NCI-H1092 treated with DMSO at 0.1 percent for 48 hours (cell line): Measurements from ENCODE around the gene MAP7D3.

Experiments
- DNase-seq: peaks from one replicate; lab custom pipeline; 2025; lab: John Stamatoyannopoulos, UW

MAP7D3 gene

DNA sequence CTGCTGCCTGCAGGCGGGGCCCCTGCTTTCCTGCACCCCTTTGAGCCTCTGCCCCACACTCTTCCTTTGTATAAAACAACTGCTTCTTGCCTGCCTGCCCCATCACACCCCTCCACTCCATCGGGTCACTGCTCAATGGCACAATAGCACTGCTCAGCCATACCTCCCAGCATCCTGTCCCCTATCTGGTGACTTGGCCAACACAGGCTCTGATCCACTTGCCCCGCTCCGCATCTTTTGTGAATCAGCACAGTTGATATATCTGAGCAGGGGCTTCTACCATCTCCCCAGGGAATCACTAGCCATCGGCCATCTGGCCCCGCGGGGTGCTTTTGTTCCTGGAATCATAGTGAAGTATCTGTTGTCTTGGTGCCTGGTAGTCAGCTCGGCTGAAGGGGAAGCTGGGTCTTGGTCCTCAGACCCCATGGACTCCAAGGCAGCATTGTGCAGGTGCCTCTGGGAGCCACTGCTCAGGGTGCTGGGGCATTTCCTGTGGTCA lies 45.3 kb downstream of the MAP7D3 start:
- no peak for DNase-seq

DNA sequence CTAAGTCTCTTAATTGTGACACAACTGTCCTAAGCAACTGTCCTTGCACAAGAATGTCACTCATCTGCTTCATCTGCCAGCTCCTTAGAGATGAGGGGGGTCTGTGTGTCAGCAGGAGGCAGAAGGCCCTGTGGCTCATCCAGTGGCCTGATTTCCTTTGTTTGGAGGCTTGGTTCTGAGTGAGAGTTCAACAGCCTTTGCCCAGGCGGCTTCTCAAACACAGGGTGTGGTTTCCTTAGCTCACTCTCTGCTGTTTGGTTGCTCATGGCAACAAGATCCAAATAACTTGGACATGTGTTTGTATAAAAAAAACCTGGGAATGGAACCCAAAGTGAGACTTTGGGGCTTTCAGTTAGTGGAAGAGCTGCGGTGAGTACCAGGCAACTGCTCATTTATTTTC lies 46.6 kb downstream of the MAP7D3 start:
- DNase-seq, result no peak

DNA sequence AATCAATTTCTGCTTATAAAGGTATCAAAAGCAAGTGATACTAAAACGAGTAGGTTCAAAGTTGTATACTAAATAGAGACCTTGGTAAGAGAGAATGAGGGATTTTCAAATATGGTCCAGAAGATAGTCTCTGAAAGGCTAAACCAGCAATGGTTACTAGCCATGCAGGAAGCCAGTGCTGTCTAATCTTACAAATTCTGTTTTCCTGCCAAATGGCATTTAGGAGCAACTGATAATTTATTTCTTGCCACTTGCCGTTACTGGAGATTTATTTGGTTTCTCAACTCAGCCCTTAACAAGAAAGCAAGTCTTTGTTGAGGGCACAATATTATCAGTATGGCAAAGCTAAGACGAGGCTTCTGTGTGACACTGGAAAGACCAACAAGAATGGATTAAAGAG lies 47.2 kb downstream of the MAP7D3 start:
- DNase-seq, result no peak

DNA sequence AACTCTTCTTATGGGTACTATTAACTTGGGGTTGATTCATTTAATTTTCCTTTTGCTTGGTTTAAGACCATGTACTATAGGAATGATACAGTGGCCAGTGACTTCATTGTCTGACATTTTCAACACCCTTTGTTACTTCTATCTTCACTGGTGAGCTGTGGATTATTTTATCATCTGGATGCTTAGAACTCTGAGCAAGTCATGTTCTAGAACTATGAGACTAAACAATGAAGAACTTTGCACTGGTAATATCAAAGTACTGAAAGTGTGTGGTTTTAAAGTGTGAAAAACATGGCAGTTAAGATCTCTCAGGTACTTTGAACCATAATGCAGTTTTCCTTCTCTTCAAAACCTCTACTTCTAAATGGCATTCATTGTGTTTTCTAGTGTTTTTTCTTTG lies 47.8 kb downstream of the MAP7D3 start:
- DNase-seq, result no peak

DNA sequence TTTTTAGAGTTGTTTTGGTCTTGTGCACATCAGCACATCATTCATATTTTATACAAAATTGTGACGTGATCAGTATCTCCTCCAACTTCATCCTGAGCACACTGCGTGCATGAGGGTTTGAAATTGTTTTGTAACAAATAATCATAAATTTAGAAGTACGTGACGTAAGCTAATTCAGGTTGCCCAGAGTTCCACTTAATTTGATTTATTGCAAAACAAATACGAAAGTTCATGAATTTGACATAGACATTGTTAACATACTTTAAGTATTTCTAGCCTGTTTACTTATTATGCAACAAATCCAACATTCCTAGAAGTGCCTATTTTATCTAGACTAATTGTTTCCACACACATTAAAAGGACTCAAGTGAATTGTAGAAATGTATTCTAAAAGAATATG lies 48.3 kb downstream of the MAP7D3 start:
- DNase-seq, result no peak

DNA sequence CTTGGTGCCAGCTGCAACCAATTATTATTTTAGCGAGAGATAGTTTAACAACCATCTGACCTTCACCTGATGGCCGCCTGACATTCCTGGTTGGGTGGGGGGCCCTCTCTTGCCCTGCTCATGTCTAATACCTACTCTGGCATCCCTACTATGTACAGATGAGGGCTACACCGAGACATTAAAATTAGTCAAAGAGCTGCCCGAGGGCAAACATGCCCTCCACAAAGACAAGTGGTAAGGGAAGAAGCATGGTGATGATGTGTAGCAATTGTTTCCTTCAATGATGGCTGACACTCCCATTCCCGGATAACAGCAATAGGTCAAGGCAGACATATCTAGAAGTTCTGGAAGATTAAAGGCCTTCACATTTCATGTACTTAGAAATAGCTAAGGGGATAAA lies 49.6 kb downstream of the MAP7D3 start:
- DNase-seq, result no peak

DNA sequence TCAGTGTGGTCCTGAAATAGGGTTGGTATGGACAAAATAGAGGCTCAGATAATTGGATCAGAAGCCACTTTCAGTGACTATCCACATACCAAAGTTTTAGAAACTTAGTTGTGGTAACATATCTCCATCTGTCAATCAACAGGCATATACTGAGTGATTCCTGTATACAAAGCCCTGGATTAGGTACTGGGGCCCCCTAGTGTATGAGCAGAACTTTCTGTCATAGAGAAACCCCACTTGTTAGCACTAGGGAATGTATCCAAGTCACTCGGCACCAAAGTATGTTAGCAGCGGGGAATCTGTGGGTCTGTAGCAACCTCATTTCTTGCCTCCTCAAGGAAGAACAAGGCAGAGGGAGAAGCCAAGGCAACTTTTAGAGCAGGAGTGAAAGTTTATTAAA lies 50.7 kb downstream of the MAP7D3 start:
- DNase-seq, result no peak

DNA sequence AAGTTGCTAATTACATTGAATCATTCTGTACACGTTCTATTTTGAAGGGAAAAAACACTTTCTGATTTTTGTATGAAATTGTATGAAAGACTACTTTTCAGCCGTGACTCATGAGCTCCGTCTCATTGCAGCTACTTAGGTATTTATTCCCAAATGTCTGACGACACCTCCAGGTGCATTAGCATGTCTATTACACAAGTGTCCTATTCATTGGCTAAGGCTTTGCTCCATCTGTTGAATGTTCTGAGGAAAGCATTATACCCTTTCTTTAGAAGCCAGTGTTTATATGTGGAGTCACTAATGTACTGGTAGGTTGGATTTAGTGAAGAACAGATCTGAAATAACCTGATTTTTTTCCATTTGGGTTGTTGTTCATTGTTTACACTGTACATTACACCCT lies 51.8 kb downstream of the MAP7D3 start:
- no peak for DNase-seq

DNA sequence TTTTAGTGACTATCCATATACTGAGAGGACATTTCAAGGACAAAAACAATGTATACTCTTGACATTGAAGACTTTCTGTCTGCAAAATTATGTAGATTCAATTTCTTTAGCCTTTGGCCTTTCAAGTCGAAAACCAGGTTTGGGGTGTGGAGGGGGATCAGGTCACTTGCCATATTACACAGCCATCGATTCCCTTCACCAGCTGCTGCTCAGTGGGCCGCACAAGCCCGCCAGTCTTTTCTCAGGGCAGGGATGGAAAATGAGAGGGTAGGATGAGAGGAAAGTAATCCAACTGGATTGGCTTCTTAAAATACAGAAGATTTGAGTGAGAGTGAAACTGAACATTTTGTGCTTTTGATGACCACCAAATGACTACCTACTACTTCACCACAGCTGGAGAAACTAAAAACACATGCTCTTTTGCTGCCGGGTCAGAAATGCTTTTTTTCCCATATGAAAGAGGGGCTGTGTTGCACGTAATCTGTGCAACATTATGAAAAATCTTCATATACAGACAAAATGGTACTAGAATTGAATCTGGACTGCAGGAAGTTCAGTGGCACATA lies 52.4 kb downstream of the MAP7D3 start:
- no peak for DNase-seq

DNA sequence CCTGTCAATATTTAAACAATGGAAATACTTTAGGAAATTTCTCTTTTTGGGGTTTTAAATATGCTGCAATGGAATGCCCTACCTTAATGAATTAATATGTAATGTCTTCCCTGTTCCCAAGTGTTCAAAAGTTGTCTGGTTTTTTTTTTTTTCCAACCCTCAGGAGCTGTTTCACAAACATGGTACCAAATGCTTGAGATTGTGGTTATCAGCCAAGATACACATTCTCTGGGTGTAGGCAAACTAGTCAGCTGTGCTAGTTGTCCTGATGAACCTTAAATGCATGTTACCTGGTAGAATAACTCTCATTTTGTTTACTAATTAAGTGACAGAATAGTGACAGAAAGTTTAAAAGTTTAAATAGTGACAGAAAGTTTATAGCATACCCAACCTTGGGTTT lies 53.2 kb downstream of the MAP7D3 start:
- no peak for DNase-seq

DNA sequence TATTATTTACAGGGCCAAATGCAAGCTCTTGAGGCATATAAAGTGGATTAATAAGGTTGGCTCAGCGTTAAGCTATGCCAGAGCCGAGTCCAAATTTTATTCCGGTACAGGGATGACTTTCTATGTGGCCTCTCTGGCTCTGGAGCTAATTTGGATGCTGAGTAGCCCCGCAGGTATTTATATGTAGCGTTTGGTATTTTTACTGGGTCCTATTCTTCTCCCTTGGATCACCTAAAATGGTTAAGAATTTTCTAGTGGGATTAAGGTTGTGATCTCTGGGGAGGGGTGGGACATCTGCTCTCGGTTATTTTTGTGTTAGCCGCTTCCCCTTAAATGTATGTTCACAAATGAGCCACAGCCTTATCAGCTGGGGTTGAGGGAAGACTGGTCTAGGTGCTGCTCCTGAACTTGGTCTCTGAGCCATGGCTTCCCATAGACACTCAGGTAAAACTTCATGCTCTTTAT lies 54.5 kb downstream of the MAP7D3 start:
- DNase-seq, result no peak

DNA sequence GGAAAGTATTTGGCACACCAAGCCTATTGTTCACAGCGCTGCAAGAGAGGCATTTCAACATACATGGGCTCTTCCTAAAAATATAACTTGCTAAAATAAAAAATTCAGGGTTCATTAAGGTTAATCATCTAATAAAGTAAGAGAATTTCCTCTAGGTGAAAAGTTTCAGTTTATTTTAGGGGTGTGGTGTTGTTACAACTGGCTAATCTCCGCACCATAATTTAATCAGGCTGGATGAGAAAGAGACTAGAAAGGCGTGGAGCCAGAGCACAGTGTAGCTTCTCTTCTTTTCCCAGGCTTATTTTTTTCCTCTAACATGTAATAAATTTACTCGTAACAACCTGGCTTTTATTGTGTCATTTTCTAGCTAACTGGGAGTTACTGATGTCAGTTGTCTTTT lies 56.0 kb downstream of the MAP7D3 start:
- no peak for DNase-seq

DNA sequence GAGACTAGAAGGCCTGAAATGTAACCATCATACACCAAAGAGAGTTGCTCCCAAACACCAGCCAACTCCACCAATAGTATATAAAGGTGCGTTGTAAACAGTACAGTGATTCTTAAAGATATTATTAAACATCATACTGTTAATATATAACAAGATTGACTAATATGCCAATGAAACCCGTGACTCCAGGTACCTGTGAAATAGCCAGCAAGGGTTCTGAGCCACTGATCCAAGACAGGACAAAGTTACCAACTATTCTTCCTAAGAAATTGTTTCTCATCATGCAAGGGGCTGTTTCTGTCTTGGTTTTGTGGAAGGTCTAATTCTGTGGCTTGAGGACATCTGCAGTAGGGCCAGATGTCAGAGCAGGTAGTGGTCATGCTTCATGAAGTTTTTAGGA lies 56.7 kb downstream of the MAP7D3 start:
- no peak for DNase-seq

DNA sequence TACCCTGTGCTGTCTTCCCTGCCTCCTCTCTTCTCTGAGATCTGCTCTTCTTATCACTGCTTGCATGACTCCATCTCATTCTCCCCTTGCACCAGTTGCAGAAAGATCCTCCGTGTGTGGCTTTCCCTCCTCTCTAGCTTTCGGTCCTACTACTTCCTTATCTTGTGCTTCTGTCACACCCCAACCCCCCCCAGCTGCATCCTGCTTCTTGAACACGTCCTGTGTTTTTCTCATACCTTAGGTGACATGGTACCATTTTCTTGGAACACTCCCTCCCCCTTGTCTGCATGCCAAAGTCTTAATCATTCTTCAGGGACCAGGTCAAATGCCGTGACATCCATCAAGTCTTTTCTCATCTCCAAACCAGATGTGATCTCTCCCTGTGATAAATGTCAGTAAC lies 57.4 kb downstream of the MAP7D3 start:
- DNase-seq, result no peak

DNA sequence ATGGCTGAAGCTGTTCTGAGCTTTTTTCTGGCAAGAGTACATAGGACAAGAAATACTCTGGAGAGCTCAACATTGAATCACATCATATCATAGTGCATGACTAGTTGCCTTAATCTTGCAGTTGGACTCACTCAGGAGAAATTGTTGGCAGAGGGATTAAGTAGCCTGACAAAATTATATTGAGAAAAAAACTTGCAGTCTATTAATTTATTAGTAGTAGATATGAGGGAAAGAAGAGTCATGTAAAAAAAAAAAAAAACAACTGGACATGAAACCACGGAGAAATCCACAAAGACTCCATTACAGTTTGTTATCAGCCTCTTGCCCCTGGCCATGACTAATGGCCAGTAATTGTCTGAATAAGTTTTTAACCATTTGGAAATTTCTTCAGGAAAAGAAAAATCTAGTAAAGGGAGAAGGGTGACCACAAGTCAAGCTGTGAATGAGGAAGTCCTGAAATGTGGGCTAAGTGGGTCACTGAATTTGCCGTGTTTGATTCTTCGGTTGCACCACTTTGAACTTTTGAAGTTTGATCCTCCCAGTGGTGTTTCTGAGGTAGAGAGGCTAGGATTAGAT lies 58.3 kb downstream of the MAP7D3 start:
- no peak for DNase-seq

DNA sequence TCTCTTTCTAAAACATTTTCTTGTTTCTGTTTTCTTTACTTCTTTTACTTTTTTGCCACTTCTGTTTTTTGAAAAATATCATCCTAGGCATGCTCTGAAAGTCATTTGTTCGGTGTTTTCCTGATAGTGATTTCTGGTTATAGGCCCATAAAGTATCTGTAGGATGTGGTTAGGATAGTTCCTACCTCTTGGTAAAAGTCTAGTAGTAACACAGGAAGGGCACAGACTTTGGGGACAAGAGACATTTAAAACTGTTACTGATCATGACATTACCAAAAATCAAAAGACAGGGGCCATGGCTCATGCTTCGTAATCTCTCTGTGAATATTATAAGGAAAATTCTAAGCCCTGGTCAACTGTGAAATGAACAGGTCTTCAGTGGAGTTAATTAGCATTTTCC lies 59.1 kb downstream of the MAP7D3 start:
- no peak for DNase-seq

DNA sequence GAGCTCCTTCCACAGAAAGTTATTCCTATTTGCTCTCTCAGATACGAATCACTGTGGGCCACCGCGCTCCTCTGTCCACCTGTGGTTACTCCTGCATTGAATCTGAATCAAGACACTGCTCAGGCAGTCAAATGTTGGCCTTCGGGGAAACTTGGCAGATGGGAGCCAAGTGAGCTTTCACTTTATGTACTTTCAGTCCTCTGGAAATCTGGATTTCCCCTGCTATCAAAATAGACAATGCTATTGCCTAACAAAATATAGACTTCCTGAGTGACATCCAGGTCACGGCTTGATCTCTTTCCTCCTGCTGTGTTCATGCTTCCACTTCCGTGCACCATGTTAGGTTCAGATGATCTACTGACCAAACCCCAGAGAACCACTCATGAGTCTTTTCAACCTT lies 60.0 kb downstream of the MAP7D3 start:
- DNase-seq, result no peak

DNA sequence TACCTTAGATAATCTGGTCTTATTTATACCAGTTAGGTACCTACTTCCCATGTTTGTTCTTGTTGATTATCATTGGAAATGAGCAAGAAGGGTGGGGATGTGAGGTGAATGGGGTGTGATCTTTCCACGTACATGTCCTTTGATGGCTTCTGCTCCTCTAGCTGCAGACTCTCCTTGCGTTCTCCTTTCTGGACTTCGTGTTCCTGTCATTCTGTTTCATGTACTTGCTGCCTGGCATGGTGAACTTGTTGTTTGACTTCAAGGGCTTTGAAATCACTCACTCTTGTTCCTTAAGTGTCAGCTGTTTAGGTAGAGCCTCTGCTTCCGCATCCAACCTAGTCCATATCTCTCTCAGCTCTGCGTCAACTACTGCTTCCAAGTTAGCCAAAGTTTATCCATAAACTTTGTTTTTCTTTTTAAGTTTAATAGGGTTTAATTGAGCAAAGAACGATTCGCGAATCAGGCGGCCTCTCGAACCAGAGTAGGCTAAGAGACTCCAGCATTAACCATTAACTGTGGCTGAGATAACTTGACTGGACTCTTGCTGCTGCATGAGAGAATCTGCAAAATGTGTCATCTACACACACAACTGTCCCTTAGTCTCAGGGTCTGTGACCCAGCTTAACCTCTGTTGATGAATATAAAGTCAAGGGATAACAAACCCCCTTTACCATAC lies 61.0 kb downstream of the MAP7D3 start:
- no peak for DNase-seq

DNA sequence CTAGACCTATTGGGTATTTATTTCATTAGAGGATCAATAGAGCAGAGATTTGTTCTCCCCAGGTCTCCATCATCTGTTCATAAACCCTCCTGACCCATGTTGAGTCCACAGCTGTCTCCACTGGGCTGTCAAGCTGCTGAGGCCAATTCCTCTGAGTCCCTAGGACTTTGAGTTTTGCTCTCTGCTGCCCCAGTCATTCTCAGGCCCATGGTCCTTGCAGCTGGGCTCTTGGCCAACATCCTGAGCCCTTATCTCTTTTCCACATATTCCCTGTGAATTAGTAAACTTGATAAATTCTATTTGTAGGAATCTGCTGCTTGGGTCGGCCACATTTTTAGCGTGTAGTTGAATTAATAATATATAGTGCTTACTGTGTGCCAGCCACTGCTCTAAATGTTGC lies 62.0 kb downstream of the MAP7D3 start:
- no peak for DNase-seq

DNA sequence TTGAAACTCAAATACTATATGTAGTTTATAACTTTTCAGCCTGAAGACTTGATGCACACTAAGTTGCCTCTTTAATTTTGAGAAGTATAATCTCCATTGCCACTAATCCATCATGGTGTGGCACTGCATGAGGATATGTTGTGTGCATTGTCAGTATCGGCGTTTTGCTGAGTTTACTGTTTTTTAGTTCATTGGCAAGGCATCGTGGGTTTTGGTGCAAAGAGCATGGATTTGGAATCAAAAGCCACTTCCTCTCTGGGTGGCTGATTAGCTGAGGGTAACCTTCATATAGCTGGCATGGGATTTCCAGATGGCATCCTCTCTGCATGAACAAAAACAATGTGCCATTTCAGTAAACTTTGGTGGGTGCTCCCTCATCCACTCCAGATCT lies 65.2 kb downstream of the MAP7D3 start:
- DNase-seq, result no peak

DNA sequence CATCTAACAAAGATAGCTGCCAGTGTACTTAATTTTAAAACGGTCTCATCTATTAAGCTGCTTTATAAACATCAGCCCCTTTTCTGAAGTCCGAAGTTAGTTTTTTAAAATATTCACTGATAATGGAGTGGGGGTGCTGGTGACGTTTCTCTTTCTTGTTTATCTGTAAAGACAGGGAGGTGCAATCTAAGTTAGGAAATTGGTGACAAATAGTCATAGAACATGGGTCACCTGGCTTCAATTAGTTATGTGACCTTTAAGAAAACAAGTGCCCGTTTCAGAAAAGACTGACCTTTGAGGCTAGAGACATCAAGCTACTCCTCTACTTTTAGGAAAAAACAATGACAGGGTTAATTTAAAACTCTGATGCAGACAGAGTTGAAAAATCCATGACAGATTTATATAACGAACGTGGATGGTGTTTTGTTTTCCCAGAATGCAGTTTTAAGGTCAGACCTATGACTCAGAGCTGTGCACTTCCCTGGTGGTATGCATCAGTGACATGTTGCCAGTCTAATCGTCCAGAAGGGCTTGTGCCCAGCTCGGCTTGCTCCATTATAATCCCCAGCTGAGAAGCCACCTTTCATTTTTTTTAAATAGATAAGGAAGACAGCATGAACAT lies 65.7 kb downstream of the MAP7D3 start:
- no peak for DNase-seq

DNA sequence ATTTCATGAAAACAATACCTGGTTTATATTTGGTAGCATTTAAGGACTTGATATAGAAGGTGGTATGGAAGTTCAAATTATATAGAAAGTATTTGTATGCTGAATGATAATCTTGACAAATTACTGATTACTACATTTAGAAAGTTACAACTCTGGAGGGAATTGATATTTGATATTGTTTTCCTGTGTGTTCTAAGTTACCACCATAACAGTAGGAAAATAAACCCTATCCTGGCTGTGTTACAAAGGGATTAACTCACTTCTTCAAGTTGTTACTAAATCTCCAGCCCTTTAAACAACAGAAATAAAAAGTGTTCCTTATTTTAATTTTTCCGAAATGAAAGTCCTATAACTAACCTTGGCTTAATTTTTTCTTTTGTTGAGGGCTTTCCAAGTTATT lies 67.3 kb downstream of the MAP7D3 start:
- DNase-seq, result no peak

DNA sequence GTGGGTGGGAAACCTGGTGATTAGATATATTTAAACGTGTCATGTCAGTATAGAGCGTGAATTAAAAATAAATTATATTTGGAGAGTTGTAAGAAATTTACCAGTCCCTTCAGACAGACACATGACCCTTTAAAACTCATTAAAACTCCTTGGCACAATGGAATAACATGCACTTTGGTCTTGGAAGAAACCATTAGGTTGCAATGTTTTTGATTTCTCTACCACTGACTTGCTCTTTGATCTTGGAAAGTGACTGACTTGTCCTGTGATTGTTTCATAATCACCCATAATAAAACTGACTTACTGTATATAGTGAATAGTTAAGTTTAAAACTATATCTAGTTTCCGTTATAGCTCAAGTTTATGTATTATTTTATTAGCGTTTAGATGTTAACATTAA lies 68.0 kb downstream of the MAP7D3 start:
- no peak for DNase-seq
